CD1c-positive myeloid dendritic cell (primary cell): ENCODE data around the gene ERLIN1.
"Not testable (repeated sequence)": the region's sequence is repeated elsewhere in the genome, so short reads cannot be mapped to it uniquely, and the experiment has no call there.

Experiments used
- DNase-seq: peaks from one replicate; pipeline ENCODE4 v3.0.0-alpha.2; 2016; ENCODE audit errors: extremely low spot score

ERLIN1 gene

GRCh38 chr10:100133801-100134200 is 52.0 kb downstream of the ERLIN1 start:
- DNase-seq: no peak

- no peak for DNase-seq
These were observed 53.4 kb downstream of the ERLIN1 start for GRCh38 chr10:100132427-100132826.

- DNase-seq: no peak
These were observed 54.3 kb downstream of the ERLIN1 start for GRCh38 chr10:100131571-100131970.

- no peak for DNase-seq
These were observed 55.0 kb downstream of the ERLIN1 start for GRCh38 chr10:100130831-100131230.

GRCh38 chr10:100129424-100129823 is 56.4 kb downstream of the ERLIN1 start:
- DNase-seq: no peak

- DNase-seq: no peak
These were observed 56.9 kb downstream of the ERLIN1 start for GRCh38 chr10:100128951-100129350.

- not testable (repeated sequence) for DNase-seq
These were observed 60.5 kb downstream of the ERLIN1 start for GRCh38 chr10:100125335-100125734.

- no peak for DNase-seq
These were observed 61.7 kb downstream of the ERLIN1 start for GRCh38 chr10:100124097-100124496.

- DNase-seq: no peak
These were observed 63.0 kb downstream of the ERLIN1 start for GRCh38 chr10:100122780-100123179.

GRCh38 chr10:100120550-100120949 is 65.3 kb downstream of the ERLIN1 start:
- DNase-seq: no peak

GRCh38 chr10:100119726-100120125 is 66.1 kb downstream of the ERLIN1 start:
- no peak for DNase-seq

GRCh38 chr10:100114976-100115770 is 70.7 kb downstream of the ERLIN1 start:
- DNase-seq: no peak

- DNase-seq: no peak
These were observed 71.4 kb downstream of the ERLIN1 start for GRCh38 chr10:100114460-100114859.

GRCh38 chr10:100109670-100110069 is 76.2 kb downstream of the ERLIN1 start:
- no peak for DNase-seq

- no peak for DNase-seq
These were observed 79.0 kb downstream of the ERLIN1 start for GRCh38 chr10:100106865-100107264.

GRCh38 chr10:100104300-100104699 is 81.5 kb downstream of the ERLIN1 start:
- DNase-seq: no peak

- DNase-seq: no peak
These were observed 82.2 kb downstream of the ERLIN1 start for GRCh38 chr10:100103581-100103980.

GRCh38 chr10:100101192-100102076 is 84.4 kb downstream of the ERLIN1 start:
- no peak for DNase-seq

- DNase-seq: no peak
These were observed 85.1 kb downstream of the ERLIN1 start for GRCh38 chr10:100100651-100101184.
